ENCODE results near the gene CEP164.

GRCh38 chr11:117420143-117420485, 92.5 kb downstream of the CEP164 start:
- TF ChIP-seq CTCF (IDR thresholded peaks at IDR 0.05) (no peak), POLR2A (IDR thresholded peaks at IDR 0.05) (no peak), POLR2AphosphoS5 (IDR thresholded peaks at IDR 0.05; ENCODE audit: insufficient read depth in 1 of 2, low read depth in 1 of 2) (no peak)

Data from vagina (tissue), 2 donors.